H1 (cell line): ENCODE data around the gene FAM209B. TPM values are rescaled to one million over a fixed set of nuclear protein-coding genes. Genes with fewer than 3 reads are reported as not detected.

Source experiments
- CTCF ChIA-PET: fragments of 300-600 bp; sonication (Branson Sonifier 250); formaldehyde crosslinking; loops from one replicate; lab custom pipeline; 2021; ENCODE audit not compliant: partially characterized antibody; lab: Charles Lee
- POLR2A ChIA-PET: fragments of 300-600 bp; sonication (Branson Sonifier 250); formaldehyde crosslinking; loops from one replicate; lab custom pipeline; 2021; ENCODE audit warnings: inconsistent platforms; ENCODE audit not compliant: partially characterized antibody; lab: Charles Lee
- DNase-seq, 2 experiments: peaks; one replicate each; pipeline versions ENCODE4 v3.0.0 to v3.0.0-alpha.2; 2010 to 2022; ENCODE audit warnings: low spot score in 2 of 2, low read depth in 1 of 2, mixed read lengths in 1 of 2
- FAIRE-seq: peaks from 2 replicates; lab custom pipeline; 2011; peaks lifted over from hg19 to GRCh38; lab: Jason Lieb, UNC
- H2AFZ ChIP-seq: 2 replicates; pipeline ENCODE4 v1.8.1; 2012; ENCODE audit warnings: low read length, inconsistent platforms
- H2AK5ac ChIP-seq: 2 replicates; pipeline ENCODE4 v1.6.1; 2013; ENCODE audit warnings: low read depth, low read length
- H2BK120ac ChIP-seq: replicated peaks from 2 replicates; pipeline ENCODE3; 2013; ENCODE audit warnings: low read depth, low read length, inconsistent platforms
- H2BK12ac ChIP-seq: 2 replicates; pipeline ENCODE4 v1.6.1; 2013; ENCODE audit warnings: low read depth, low read length
- H2BK15ac ChIP-seq: 2 replicates; pipeline ENCODE4 v1.6.1; 2013; ENCODE audit warnings: low read length
- H2BK20ac ChIP-seq: 2 replicates; pipeline ENCODE4 v1.6.1; 2013; ENCODE audit warnings: low read length
- H2BK5ac ChIP-seq: 2 replicates; pipeline ENCODE4 v1.6.1; 2013; ENCODE audit warnings: low read depth, low read length
- H3K14ac ChIP-seq: 2 replicates; pipeline ENCODE4 v1.6.1; 2013; ENCODE audit warnings: inconsistent platforms; ENCODE audit not compliant: insufficient read length
- H3K18ac ChIP-seq: 2 replicates; pipeline ENCODE4 v1.6.1; 2013; ENCODE audit warnings: low read length; ENCODE audit errors: extremely low read depth
- H3K23ac ChIP-seq: 2 replicates; pipeline ENCODE4 v1.6.1; 2013; ENCODE audit warnings: inconsistent platforms; ENCODE audit not compliant: insufficient read length
- H3K23me2 ChIP-seq: 2 replicates; pipeline ENCODE4 v1.6.1; 2013; ENCODE audit warnings: low read depth, low read length
- H3K27ac ChIP-seq: 2 replicates; pipeline ENCODE4 v1.6.1; 2011; ENCODE audit warnings: low read depth, low read length, inconsistent platforms
- H3K27me3 ChIP-seq, 4 experiments: replicated peaks in 1 of 4; 1 replicate in 1 of 4; 2 replicates in 3 of 4; pipeline versions ENCODE4 v1.6.1 to v1.8.1; 2011 to 2013; ENCODE audit warnings: low read length in 3 of 4, mild to moderate bottlenecking in 3 of 4, inconsistent platforms in 2 of 4, mixed read lengths in 2 of 4, moderate library complexity in 1 of 4; ENCODE audit not compliant: control insufficient read depth in 3 of 4, insufficient read depth in 3 of 4; ENCODE audit errors: extremely low read depth in 1 of 4
- H3K36me3 ChIP-seq, 4 experiments: 2 replicates each; pipeline versions ENCODE4 v1.6.1 to v1.8.1; 2011 to 2013; ENCODE audit warnings: mild to moderate bottlenecking in 4 of 4, low read length in 3 of 4, moderate library complexity in 2 of 4, control low read depth in 1 of 4, inconsistent platforms in 1 of 4; ENCODE audit not compliant: insufficient read depth in 4 of 4, control insufficient read depth in 2 of 4
- H3K4ac ChIP-seq: replicated peaks from 2 replicates; pipeline ENCODE3; 2013; ENCODE audit warnings: low read length, low read depth, mixed read lengths, inconsistent platforms; ENCODE audit not compliant: insufficient read length
- H3K4me1 ChIP-seq, 4 experiments: replicated peaks in 1 of 4; 1 replicate in 1 of 4; 2 replicates in 3 of 4; pipeline versions ENCODE4 v1.6.1 to v1.8.1; 2011 to 2013; ENCODE audit warnings: low read length in 3 of 4, inconsistent platforms in 2 of 4, mixed read lengths in 1 of 4; ENCODE audit not compliant: insufficient read depth in 4 of 4, control insufficient read depth in 3 of 4
- H3K4me2 ChIP-seq, 2 experiments: 2 replicates each; pipeline versions ENCODE4 v1.6.1 to v1.8.1; 2011 to 2013; ENCODE audit warnings: low read depth in 2 of 2, low read length in 2 of 2, control low read depth in 1 of 2, inconsistent platforms in 1 of 2, mild to moderate bottlenecking in 1 of 2; ENCODE audit not compliant: insufficient read depth in 1 of 2
- H3K4me3 ChIP-seq, 4 experiments: fragments of 200-600, 300-600 bp in 1 of 4; sonication (generic), shearing (Covaris generic), sonication (Bioruptor Twin) in 1 of 4; 2 replicates each; pipeline versions ENCODE4 v1.5.1 to v1.8.1; 2011 to 2016; ENCODE audit warnings: low read length in 4 of 4, low read depth in 3 of 4, control low read depth in 2 of 4, inconsistent platforms in 2 of 4, mild to moderate bottlenecking in 2 of 4, mixed read lengths in 1 of 4, moderate library complexity in 1 of 4; ENCODE audit not compliant: insufficient read depth in 2 of 4; ENCODE audit errors: extremely low read depth in 1 of 4
- H3K56ac ChIP-seq: replicated peaks from 2 replicates; pipeline ENCODE3; 2013; ENCODE audit warnings: low read depth, mild to moderate bottlenecking, mixed read lengths, low read length, inconsistent platforms; ENCODE audit not compliant: insufficient read length
- H3K79me1 ChIP-seq: 2 replicates; pipeline ENCODE4 v1.6.1; 2013; ENCODE audit warnings: low read depth, low read length, control low read depth
- H3K79me2 ChIP-seq, 2 experiments: 2 replicates each; pipeline versions ENCODE4 v1.6.1 to v1.8.1; 2012 to 2013; ENCODE audit warnings: low read length in 2 of 2, mild to moderate bottlenecking in 2 of 2, inconsistent platforms in 1 of 2; ENCODE audit not compliant: insufficient read depth in 2 of 2, control insufficient read depth in 1 of 2
- H3K9ac ChIP-seq, 4 experiments: replicated peaks in 1 of 4; 1 replicate in 1 of 4; 2 replicates in 3 of 4; pipeline versions ENCODE4 v1.6.1 to v1.8.1; 2011 to 2013; ENCODE audit warnings: low read depth in 3 of 4, low read length in 3 of 4, control low read depth in 2 of 4, mild to moderate bottlenecking in 2 of 4, moderate library complexity in 2 of 4, inconsistent platforms in 1 of 4; ENCODE audit errors: extremely low read depth in 1 of 4
- H3K9me3 ChIP-seq, 2 experiments: 2 replicates each; pipeline versions ENCODE4 v1.6.1 to v1.8.1; 2012 to 2013; ENCODE audit warnings: mild to moderate bottlenecking in 2 of 2, moderate library complexity in 2 of 2, control low read depth in 1 of 2, inconsistent platforms in 1 of 2, low read depth in 1 of 2, low read length in 1 of 2, mixed read lengths in 1 of 2; ENCODE audit not compliant: insufficient read depth in 2 of 2
- H4K20me1 ChIP-seq, 2 experiments: replicated peaks in 1 of 2; 2 replicates each; pipeline versions ENCODE3 to v1.8.1; 2011 to 2013; ENCODE audit warnings: inconsistent platforms in 2 of 2, low read length in 2 of 2, mild to moderate bottlenecking in 1 of 2; ENCODE audit not compliant: insufficient read depth in 2 of 2, control insufficient read depth in 1 of 2
- H4K5ac ChIP-seq: 2 replicates; pipeline ENCODE4 v1.6.1; 2013; ENCODE audit warnings: low read length, low read depth, mixed read lengths, inconsistent platforms; ENCODE audit not compliant: insufficient read length
- H4K8ac ChIP-seq: 2 replicates; pipeline ENCODE4 v1.8.0; 2013; ENCODE audit warnings: mild to moderate bottlenecking, moderate library complexity, low read length, inconsistent platforms; ENCODE audit not compliant: insufficient read depth; ENCODE audit errors: extremely low read depth
- H4K91ac ChIP-seq: replicated peaks from 2 replicates; pipeline ENCODE3; 2013; ENCODE audit warnings: low read length, mixed read lengths, inconsistent platforms; ENCODE audit not compliant: insufficient read length
- ATF3 ChIP-seq: IDR thresholded peaks from 2 replicates; pipeline ENCODE4 v1.6.1; 2011; ENCODE audit warnings: low read depth, mild to moderate bottlenecking, low read length; ENCODE audit not compliant: insufficient read depth
- CBX5 ChIP-seq: fragments of 300-800, 300-1000 bp; sonication (generic); IDR thresholded peaks from 2 replicates; pipeline ENCODE4 v1.7.1; 2016; ENCODE audit warnings: antibody characterized with exemption, low read length, low read depth
- CTCF ChIP-seq, 3 experiments: IDR thresholded peaks; 1 replicate in 2 of 3; 2 replicates in 1 of 3; pipeline versions ENCODE4 v1.5.1 to v1.6.1; 2011; ENCODE audit warnings: low read length in 3 of 3, mild to moderate bottlenecking in 3 of 3, inconsistent platforms in 2 of 3, low read depth in 1 of 3, moderate library complexity in 1 of 3; ENCODE audit not compliant: insufficient read depth in 1 of 3; ENCODE audit errors: control extremely low read depth in 1 of 3
- EGR1 ChIP-seq: IDR thresholded peaks from 2 replicates; pipeline ENCODE4 v1.6.1; 2011; ENCODE audit warnings: low read depth, low read length, borderline replicate concordance
- WGBS, 2 experiments: shearing (Covaris generic) in 1 of 2; methylation state at CpG; one replicate each; pipeline versions ENCODE4 v1.1.6 to v1.1.7; 2013 to 2015; ENCODE audit warnings: low lambda C conversion rate in 2 of 2, mixed read lengths in 2 of 2, inconsistent platforms in 1 of 2, low coverage in 1 of 2, missing lambda C conversion rate in 1 of 2; ENCODE audit not compliant: insufficient replicate concordance in 2 of 2, insufficient coverage in 1 of 2, insufficient read length in 1 of 2; ENCODE audit errors: extremely low coverage in 1 of 2, missing lambda C conversion rate in 1 of 2; 5-methylcytosine and 5-hydroxymethylcytosine counted together
- polyA plus RNA-seq, 7 experiments: library from polyadenylated mRNA; depleted of rRNA in 3 of 7; stranded (reverse) in 5 of 7; unstranded in 2 of 7; fragments of >200 nt in 5 of 7; fragments of 200-250 nt in 2 of 7; gene quantifications; 1 replicate in 5 of 7; 2 replicates in 1 of 7; 4 replicates in 1 of 7; pipeline versions ENCODE4 v1.2.1 to v1.2.3, GENCODE V29; 2011 to 2013; ENCODE audit warnings: missing spikeins in 2 of 7, mixed read lengths in 2 of 7
- total RNA-seq: library from RNA; stranded (reverse); fragmentation: NEBNext Ultra II Directional; extraction: Animal tissue kit (Norgen Biotek cat#: 25700); gene quantifications from 2 replicates; pipeline ENCODE4 v1.2.1, GENCODE V29; 2021

Gene FAM209B
- total and polyA plus RNA-seq, 2 of the 8 experiments (the other 6 are each of a cell fraction or from before 2014, with no cell fraction given) = 0.29 TPM; not detected in 1

DNA sequence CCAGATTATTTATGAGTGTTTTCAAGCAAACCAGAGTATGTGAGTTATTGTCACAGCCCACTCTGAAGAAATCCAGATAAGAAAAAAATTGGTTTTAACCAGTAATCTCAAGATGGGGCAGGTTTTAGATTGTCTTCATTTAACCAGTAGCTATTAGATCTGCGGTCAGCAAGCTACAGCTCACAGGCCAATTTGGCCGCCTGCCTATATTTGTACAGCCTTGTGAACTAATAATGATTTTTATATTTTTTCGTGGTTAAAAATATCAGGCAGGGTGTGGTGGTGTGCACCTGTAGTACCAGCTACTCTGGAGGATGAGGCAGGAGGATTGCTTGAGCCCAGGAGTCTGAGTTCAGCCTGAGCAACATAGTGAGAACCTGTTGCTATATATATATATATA, 5.0 kb downstream of the FAM209B start:
- Histone ChIP-seq H3K79me1 (no peaks in the 10 kb centered on the region), H3K36me3 (no peaks in the 10 kb centered on the region), H3K23ac (no peak overlapping the region), H3K79me2 (no peaks in the 10 kb centered on the region), H3K27ac (no peak overlapping the region), H4K91ac (no peak overlapping the region), H2BK120ac (no peak overlapping the region), H4K20me1 (no peaks in the 10 kb centered on the region), H3K4me3 (no peak overlapping the region), H3K4ac (no peak overlapping the region), H3K56ac (no peak overlapping the region), H3K4me2 (no peak overlapping the region), H3K18ac (no peak overlapping the region), H2AK5ac (no peak overlapping the region), H3K27me3 (no peaks in the 10 kb centered on the region), H2BK12ac (no peak overlapping the region), H3K9me3 (no peaks in the 10 kb centered on the region), H3K4me1 (no peaks in the 10 kb centered on the region), H4K8ac (no peak overlapping the region), H2AFZ (no peak overlapping the region), H2BK20ac (no peak overlapping the region), H2BK15ac (no peak overlapping the region), H3K9ac (no peak overlapping the region), H3K23me2 (no peaks in the 10 kb centered on the region), H4K5ac (no peak overlapping the region), H3K14ac (no peak overlapping the region), H2BK5ac (no peak overlapping the region)
- CTCF ChIA-PET = interaction anchor here (0.8 to 1.0 kb wide), 3 partner anchors 12 to 14 kb away, joined by 3 to 5 read pairs (median 3); no protein-coding TSS in a partner anchor
- FAIRE-seq = no peak
- POLR2A ChIA-PET = interaction anchor here (0.6 kb wide), 1 partner anchor 17 kb away, joined by 3 read pairs; no protein-coding TSS in a partner anchor
- TF ChIP-seq CTCF (IDR thresholded peaks at IDR 0.05; ENCODE audit: control extremely low read depth in 1 of 3, insufficient read depth in 1 of 3, low read depth in 1 of 3, low read length in 3 of 3) = no peak
- TF ChIP-seq CBX5 = no peak
- TF ChIP-seq EGR1 = no peak
- TF ChIP-seq ATF3 = no peak
- WGBS, 2 experiments = 89% methylated on average over 3 of the region's 3 CpGs; no CpG with 5 or more reads in 1 of the 2 experiments
- no peak for DNase-seq
